Heart right ventricle (tissue), 16 donors: ENCODE measurements around the gene NOP14. TPM values are rescaled to one million over a fixed set of nuclear protein-coding genes. Genes with fewer than 3 reads are reported as not detected.
A peak's percentile ranks its signal among the peaks of the same experiment; 100 is the strongest.
"Not testable (repeated sequence)": the region's sequence is repeated elsewhere in the genome, so short reads cannot be mapped to it uniquely, and the experiment has no call there.

ENCODE experiments used
- ATAC-seq, 8 donors: fragments of 200-7000 bp; cut with Tn5 transposase; one replicate each; pipeline ENCODE4 v1.9.1; 2020; ENCODE audit warnings: mild to moderate bottlenecking in 8 of 8, moderate library complexity in 8 of 8, moderate number of reproducible peaks in 1 of 8
- DNase-seq, 2 donors: peaks; one replicate each; pipeline ENCODE4 v3.0.0-alpha.2; 2020
- H3K27ac ChIP-seq, 10 donors: fragments of 200-600 bp; sonication (generic) in 2 of 10; one replicate each; pipeline versions ENCODE4 v1.5.0 to v1.8.0; 2020 to 2022; ENCODE audit warnings: mild to moderate bottlenecking in 3 of 10
- H3K27me3 ChIP-seq, 7 donors: fragments of 200-600 bp; one replicate each; pipeline ENCODE4 v1.8.0; 2021 to 2022; ENCODE audit warnings: mild to moderate bottlenecking in 2 of 7
- H3K36me3 ChIP-seq, 9 donors: fragments of 200-600 bp; sonication (generic) in 1 of 9; one replicate each; pipeline versions ENCODE4 v1.5.0 to v1.8.0; 2020 to 2022; ENCODE audit warnings: mild to moderate bottlenecking in 2 of 9
- H3K4me1 ChIP-seq, 9 donors: fragments of 200-600 bp; sonication (generic) in 1 of 9; one replicate each; pipeline versions ENCODE4 v1.5.0 to v1.8.0; 2020 to 2022; ENCODE audit warnings: mild to moderate bottlenecking in 4 of 9
- H3K4me3 ChIP-seq, 10 donors: fragments of 200-600 bp; sonication (generic) in 2 of 10; one replicate each; pipeline versions ENCODE4 v1.5.0 to v1.8.0; 2020 to 2022; ENCODE audit warnings: mild to moderate bottlenecking in 7 of 10, moderate library complexity in 2 of 10
- H3K9me3 ChIP-seq, 11 donors: fragments of 200-600 bp in 10 of 11; sonication (generic) in 2 of 11; one replicate each; pipeline versions ENCODE4 v1.5.0 to v1.8.0; 2013 to 2022; ENCODE audit warnings: mild to moderate bottlenecking in 2 of 11, control low read depth in 1 of 11, moderate library complexity in 1 of 11
- WGBS, 2 donors: extraction: QIAGEN DNeasy Blood & Tissue Kit; methylation state at CpG; one replicate each; pipeline ENCODE4 v1.1.7; 2013; ENCODE audit warnings: inconsistent platforms in 1 of 2; 5-methylcytosine and 5-hydroxymethylcytosine counted together
- intact Hi-C, 10 donors: fragments of 100-400 bp; cut with DNase I; formaldehyde crosslinking; loops; one replicate each; pipeline versions ENCODE4 v1.11.1 to v1.14.2; 2022
- polyA plus RNA-seq, 2 donors: library from polyadenylated mRNA; stranded (reverse); fragments of 200-250 nt; gene quantifications; one replicate each; pipeline ENCODE4 v1.2.3, GENCODE V29; 2013
- total RNA-seq, 10 donors: library from RNA; stranded (reverse); fragmentation: NEBNext Ultra II Directional in 3 of 10; extraction: Animal tissue kit (Norgen Biotek cat#: 25700) in 3 of 10; gene quantifications; one replicate each; pipeline versions ENCODE4 v1.2.1 to v1.2.4, GENCODE V29; 2021 to 2023
- TF ChIP-seq, protein P1 (sequence below), 9 donors: fragments of 200-600 bp; sonication (generic) in 2 of 9; IDR thresholded peaks; one replicate each; pipeline versions ENCODE4 v1.5.0 to v1.8.0; 2021 to 2022; ENCODE audit warnings: antibody characterized with exemption in 9 of 9, mild to moderate bottlenecking in 5 of 9, moderate library complexity in 1 of 9
- donor health status: Arrhythmogenic right ventricular cardiomyopathy.
- donor health status: ischemic (EF 13 %, LVEDD 7.1; RV severe dilation, severe dysfunction).
- donor health status: healthy with polysubstance abuse.
- donor health status: DM: no; HTN: yes; CAD: no.
- donor health status: DM: no; HTN: no; CAD: no.
- donor health status: ischemic (EF 25% LVEDD 6.9; RV normal size, moderate dysfunction).
- donor health status: ischemic (EF 25% LVEDD 5.7; RV mildly dilated, moderate dysfunction).
- donor health status: healthy.
- donor health status: DM: yes; HTN: yes; CAD: no.
- donor health status: Ischemic cardiomyopathy.
- donor health status: ischemic (EF 35%, LVEDD 5.7; RV mildly dilated, moderate dysfunction).
- donor health status: nonischemic (EF 11% LVEDD 7.7; RV severe dilation, severe dysfunction).
- donor health status: DM: yes; HTN: yes; CAD: no.
- donor health status: PGD.
- donor health status: ischemic (EF 29% LVEDD 5.4; RV normal size, mild dysfunction).
- donor health status: nonischemic (EF 23%, LVEDD 6.1; RV moderate dilation, normal function).

Gene NOP14
- total and polyA plus RNA-seq, 12 donors = 12.4 to 24.0 (median 17.3) TPM

DNA sequence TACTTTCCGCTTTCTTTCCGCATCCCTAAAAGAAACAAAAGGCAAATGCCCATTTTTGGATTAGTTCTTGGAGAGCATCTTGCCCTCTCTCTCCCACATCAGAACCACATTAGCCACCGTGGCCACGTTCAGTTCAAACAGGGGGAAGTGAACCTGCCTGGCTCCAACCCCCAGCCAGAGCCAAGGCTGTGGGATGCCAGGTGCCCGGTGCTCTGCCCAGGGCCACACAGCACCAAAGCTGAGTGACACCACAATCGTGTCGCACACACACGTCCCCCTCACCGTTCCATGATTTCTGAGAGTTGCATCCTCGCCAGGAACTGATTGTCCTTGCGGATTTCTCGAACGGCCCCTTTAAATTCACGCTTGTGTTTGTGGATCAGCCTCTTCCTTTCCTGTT, 24.3 kb downstream of the NOP14 start:
- DNase-seq = no peak
- Histone ChIP-seq H3K9me3 (no peaks in the 10 kb centered on the region), H3K4me3 (no peak overlapping the region), H3K27ac (no peak overlapping the region), H3K4me1 (peaks cover 0 to 25% (median 22%) of the 10 kb centered on the region in 9 donors), H3K36me3 (peaks cover 5 to 75% (median 36%) of the 10 kb centered on the region in 9 donors), H3K27me3 (no peaks in the 10 kb centered on the region)
- ATAC-seq = no peak
- intact Hi-C loops = loop anchor here in 7 of 10 donors (5.0 to 10.0 kb wide), 4 partner anchors 94 to 184 kb away; partner anchors contain the start of genes TNIP2 (in 2 of the 7) and ADD1 (in 1 of the 7)
- TF ChIP-seq, protein P1, sequence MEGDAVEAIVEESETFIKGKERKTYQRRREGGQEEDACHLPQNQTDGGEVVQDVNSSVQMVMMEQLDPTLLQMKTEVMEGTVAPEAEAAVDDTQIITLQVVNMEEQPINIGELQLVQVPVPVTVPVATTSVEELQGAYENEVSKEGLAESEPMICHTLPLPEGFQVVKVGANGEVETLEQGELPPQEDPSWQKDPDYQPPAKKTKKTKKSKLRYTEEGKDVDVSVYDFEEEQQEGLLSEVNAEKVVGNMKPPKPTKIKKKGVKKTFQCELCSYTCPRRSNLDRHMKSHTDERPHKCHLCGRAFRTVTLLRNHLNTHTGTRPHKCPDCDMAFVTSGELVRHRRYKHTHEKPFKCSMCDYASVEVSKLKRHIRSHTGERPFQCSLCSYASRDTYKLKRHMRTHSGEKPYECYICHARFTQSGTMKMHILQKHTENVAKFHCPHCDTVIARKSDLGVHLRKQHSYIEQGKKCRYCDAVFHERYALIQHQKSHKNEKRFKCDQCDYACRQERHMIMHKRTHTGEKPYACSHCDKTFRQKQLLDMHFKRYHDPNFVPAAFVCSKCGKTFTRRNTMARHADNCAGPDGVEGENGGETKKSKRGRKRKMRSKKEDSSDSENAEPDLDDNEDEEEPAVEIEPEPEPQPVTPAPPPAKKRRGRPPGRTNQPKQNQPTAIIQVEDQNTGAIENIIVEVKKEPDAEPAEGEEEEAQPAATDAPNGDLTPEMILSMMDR (IDR thresholded peaks at IDR 0.05) = no peak
- 91 to 92% methylated on average over 14 of the region's 14 CpGs for WGBS, 2 donors

DNA sequence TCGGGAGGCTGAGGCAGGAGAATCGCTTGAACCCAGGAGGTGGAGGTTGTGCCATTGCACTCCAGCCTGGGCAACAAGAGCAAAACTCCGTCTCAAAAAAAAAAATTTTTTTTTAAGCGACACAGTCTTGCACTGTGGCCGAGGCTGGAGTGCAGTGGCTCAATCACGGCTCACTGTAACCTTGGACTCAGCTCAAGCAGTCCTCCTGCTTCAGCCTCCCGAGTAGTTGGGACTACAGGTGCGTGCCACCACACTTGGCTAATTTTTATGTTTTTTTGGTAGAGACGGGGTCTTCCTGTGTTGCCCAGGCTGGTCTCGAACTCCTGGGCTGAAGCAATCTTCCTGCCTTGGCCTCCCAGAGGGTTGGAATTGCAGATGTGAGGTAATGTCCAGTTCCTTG, 24.8 kb downstream of the NOP14 start:
- not testable (repeated sequence) for H3K27ac ChIP-seq

DNA sequence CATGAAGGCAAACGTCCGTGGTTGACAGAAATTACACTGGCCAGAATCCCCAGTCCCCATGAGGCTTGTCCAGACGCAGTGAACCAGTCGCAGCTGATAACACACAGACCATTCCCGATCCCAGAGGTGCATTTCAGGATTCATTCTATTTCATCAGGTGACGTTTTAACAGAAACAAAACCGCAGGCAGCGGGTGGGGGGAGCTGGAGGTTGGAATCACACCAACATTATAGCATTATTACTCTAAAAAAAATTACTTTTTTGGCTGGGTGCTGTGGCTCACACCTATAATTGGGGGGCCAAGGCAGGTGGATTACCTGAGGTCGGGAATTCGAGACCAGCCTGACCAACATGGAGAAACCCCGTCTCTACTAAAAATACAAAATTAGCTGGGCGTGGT, 25.2 kb downstream of the NOP14 start:
- WGBS, 2 donors = 80 to 85% methylated on average over 11 to 12 of the region's 12 CpGs
- H3K4me1 ChIP-seq = peaks cover 0 to 35% (median 32%) of the 10 kb centered on the region in 9 donors
- intact Hi-C loops = loop anchor here in 7 of 10 donors (5.0 to 10.0 kb wide), 4 partner anchors 93 to 183 kb away; partner anchors contain the start of genes TNIP2 (in 2 of the 7) and ADD1 (in 1 of the 7)
- no peaks in the 10 kb centered on the region for H3K9me3 ChIP-seq
- no peak overlapping the region for H3K27ac ChIP-seq
- DNase-seq (peak in 1 of 2 donors; percentile 0), ATAC-seq (no peak)
- peaks cover under 1 to 65% (median 33%) of the 10 kb centered on the region in 9 donors for H3K36me3 ChIP-seq
- H3K27me3 ChIP-seq = no peaks in the 10 kb centered on the region
- TF ChIP-seq, protein P1 (IDR thresholded peaks at IDR 0.05) = no peak
- no peak overlapping the region for H3K4me3 ChIP-seq

More for the DNA sequence above, 24.8 kb downstream of the NOP14 start:
- not testable (repeated sequence) for H3K9me3 ChIP-seq, H3K4me3 ChIP-seq, H3K27me3 ChIP-seq, ATAC-seq
- intact Hi-C loops = loop anchor here in 7 of 10 donors (5.0 to 10.0 kb wide), 4 partner anchors 94 to 184 kb away; partner anchors contain the start of genes TNIP2 (in 2 of the 7) and ADD1 (in 1 of the 7)
- Histone ChIP-seq H3K36me3 (peaks cover 5 to 70% (median 33%) of the 10 kb centered on the region in 9 donors), H3K4me1 (peaks cover 0 to 30% (median 27%) of the 10 kb centered on the region in 9 donors)
- peak in 1 of 2 donors; percentile 2 for DNase-seq
- 93 to 95% methylated on average over 10 of the region's 10 CpGs for WGBS, 2 donors

DNA sequence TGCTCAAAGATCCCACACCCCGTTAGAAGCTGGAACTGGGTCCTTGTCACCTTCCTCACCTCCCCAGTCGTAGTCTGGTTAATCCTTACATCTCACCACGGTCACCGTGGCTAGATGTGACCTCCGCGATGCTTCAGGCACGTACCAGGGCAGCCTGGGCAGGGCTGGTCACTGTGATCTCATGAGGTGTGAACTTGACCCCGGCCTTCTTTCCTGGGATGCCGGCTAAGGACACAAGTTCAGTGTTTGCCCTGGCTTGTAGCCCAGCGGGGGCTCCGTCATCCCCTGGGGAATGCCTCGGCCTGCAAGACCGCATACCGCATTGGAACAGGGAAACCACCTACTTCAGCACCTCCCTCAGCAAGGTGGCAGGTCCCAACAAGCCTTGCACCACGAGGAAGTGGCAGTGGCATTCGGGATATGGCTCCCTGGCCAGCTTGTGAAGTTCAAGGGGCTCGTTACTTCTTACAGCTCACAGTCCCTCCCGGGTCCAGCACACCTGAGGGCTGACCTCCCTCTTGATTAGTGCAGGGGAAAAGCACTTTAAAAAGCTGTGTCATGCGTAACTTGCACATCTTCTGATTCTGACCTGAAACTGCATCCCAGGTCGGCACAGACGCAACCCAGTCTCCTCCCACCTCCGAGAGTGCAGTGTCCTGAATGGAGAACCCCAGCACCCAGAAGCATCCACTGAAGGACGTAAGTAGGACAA, 25.9 kb downstream of the NOP14 start:
- H3K27me3 ChIP-seq = no peaks in the 10 kb centered on the region
- TF ChIP-seq, protein P1 (IDR thresholded peaks at IDR 0.05) = no peak
- ATAC-seq (no peak), DNase-seq (no peak)
- H3K9me3 ChIP-seq = no peaks in the 10 kb centered on the region
- H3K36me3 ChIP-seq = peaks cover 0 to 59% (median 31%) of the 10 kb centered on the region in 9 donors
- no peak overlapping the region for H3K4me3 ChIP-seq
- no peak overlapping the region for H3K27ac ChIP-seq
- H3K4me1 ChIP-seq = peaks cover 4 to 42% (median 38%) of the 10 kb centered on the region in 9 donors
- intact Hi-C loops = loop anchor here in 7 of 10 donors (5.0 to 10.0 kb wide), 4 partner anchors 93 to 183 kb away; partner anchors contain the start of genes TNIP2 (in 2 of the 7) and ADD1 (in 1 of the 7)
- 70 to 74% methylated on average over 23 of the region's 23 CpGs for WGBS, 2 donors
